ENCODE data around the gene MT1H.
"Not testable (repeated sequence)": the region's sequence is repeated elsewhere in the genome, so short reads cannot be mapped to it uniquely, and the experiment has no call there.

MT1H gene

DNA sequence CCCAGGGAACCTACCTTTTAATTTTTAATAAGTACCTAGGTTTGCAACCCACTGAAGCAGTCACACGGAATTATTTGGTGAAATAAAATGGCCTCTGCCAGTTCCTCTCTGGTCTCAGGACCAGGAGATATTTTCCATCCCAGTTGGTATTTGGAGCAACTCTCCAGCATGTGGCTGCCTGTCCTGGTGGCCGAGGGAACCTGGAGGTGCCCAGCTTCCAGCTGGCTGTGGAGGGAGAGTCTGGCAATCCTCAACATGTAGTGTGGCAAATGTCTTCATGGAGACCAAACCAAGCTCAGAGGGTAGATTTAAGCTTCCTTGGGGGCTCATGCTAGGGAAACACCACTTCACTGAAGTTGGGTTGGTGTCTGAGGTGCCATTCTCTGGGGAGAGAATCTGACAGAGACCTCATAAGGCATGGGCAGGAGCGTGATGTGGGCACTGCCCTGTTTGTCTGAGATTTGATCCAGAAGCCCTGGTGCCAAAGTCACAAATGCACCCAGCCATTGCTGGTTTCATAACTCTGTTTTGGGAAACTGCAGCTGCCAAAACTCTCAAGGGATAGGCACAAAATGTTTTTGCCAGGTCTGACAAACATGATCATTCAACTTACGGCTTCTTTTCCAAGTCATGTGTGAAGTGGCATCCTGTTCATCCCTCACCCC, 15.4 kb downstream of the MT1H start:
- DNase-seq = no peak

DNA sequence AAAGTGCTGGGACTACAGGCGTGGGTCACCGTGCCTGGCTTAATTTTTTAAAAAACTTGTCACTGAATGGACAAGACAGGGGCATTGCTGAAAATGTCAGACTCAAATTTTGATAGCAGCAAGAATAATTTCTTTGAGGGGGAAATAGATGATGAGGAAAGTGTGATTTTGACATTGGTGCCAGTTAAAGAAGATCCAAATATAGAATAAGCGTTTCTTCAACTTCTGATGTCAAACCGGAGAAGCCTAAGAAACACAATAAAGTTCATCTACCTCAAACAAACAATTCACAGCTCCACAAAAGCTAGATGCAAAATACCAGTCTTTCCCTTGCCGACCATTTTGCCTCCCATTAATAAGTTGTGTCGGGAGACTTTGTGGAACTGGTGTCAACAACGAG, 17.1 kb downstream of the MT1H start:
- no peak for DNase-seq

DNA sequence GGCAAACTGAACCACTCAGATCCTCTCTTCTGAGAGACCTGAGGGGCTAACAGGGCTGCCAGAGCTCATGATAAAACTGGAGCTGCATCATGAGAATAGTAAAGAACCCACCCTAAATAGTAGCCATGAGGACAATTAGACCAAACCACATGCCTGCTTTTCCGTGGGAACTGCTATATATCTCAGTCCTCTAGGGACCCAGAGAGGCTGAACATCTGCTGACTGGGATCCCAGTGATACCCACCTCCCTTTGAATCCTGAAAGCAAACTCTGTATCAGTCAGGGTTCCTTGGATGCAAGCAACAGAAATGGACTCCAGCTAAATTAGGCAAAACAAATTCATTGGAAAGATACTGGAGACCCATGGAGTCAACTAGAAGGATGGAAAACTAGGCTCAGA, 19.1 kb downstream of the MT1H start:
- DNase-seq = no peak

DNA sequence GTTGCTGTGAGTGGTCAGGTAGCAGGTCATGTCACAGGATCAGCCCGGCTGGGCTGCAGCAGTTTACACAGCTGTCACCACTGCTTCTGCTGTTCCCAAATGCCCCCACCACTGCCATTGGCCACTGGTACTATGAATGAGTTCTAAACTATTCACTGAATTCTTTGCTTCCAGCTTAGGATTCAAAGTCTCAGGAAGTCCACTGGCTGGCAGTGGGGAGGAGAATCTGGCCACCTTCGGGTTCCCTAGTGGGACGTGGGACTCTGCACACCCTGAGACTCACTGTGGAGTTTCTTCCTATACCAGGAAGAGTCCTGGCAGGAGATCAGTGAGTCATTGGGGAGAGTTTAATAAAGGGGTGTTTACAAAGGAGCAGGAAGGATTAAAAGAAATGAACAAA, 19.6 kb downstream of the MT1H start:
- DNase-seq = no peak

DNA sequence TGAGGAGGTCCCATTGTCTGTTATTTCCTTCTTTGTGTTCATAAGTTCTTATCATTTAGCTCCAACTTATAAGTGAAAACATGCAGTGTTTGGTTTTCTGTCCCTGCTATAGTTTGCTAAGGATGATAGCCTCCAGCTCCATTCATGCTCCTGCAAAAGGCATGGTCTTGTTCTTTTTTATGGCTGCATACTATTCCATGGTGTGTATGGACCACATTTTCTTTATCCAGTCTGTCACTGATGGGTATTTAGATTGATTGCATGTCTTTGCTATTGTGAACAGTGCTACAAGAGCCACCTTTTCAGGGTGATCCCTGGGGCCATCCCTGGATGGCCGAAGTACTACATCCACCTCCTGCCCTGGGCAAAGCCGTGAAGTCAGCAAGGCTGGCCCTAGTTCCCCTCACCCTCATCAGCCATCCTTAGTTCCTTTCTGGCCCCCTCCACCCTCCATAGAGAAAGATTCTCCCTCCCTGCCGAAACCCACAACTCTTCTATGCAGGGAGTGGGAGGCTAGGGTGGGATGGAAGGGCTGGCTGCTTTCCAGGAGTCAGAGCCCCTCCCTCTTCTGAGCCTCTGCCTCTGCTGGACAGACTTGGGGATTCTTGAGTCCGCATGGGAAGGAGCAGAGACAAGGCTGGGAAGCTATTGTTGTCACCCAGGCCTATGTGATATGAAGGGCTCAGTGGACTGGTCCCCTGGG, 21.0 kb downstream of the MT1H start:
- no peak for DNase-seq

DNA sequence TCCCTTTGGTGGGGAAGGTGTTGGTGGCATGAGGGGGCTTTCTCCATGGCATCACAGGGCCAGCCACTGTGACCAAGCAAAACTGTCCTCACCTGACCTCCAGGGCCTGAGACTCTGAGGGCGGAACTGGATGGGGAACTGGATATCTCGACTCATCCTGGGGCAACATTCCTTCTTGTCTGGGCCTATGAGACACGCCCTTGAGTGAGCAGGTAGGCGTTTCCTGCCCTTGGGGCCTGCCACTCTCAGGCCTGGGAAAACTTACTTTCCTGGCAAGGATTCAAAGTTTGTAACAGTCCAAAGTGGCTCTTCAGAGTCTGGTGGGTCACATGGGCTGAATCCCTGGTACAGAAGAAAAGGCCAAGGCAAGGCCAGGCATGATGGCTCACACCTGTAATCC, 22.3 kb downstream of the MT1H start:
- DNase-seq = no peak

DNA sequence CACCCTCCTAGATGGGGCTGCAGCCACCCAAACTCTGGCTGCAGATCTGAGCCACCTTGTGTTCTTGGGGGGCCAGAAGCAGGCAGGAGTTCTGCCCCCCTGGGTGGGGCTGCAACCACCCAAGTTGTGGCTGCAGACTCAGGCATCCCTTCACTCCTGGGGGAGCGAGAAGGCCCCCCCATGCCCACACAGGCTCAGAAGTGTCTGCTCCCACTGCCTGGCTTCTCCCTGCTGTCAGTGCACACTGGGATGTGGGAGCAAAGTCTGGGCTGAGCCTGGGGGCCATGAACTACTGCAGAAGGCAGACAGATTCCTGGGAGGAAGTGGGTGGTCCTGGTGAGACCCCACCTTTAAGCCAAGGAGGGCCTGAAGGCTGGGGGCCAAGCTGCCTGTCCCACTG, 25.6 kb downstream of the MT1H start:
- no peak for DNase-seq

DNA sequence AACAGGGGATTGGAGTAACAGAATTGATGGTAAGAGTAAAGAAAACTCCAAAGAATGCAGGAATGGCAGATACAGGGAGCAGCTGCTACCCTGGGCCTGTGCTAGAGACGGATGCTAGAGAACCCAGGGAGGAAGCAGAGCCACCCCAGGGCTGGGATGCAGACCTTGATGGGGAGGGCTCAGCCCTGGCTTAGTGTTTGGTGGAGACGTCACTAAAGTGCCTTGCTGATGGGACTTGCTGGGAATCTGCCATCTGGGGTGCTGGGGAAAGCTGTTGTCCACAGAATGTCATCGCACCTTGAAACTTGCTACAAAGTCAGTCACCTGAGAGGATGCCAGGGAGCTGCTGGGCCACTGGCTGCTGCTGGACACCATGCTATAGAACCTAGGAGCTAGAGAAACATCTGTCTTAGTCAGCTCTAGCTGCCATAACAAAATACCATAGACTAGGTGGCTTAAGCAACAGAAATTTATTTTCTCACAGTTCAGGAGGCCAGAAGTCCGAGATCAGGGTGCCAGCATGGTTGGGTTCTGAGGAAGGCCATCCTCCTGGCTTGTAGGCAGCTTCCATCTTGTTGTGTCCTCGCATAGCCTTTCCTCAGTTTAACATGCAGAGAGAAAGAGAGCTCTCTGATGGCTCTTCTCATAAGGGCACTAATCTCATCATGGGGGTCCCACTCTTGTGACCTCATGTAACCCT, 28.0 kb downstream of the MT1H start:
- no peak for DNase-seq

DNA sequence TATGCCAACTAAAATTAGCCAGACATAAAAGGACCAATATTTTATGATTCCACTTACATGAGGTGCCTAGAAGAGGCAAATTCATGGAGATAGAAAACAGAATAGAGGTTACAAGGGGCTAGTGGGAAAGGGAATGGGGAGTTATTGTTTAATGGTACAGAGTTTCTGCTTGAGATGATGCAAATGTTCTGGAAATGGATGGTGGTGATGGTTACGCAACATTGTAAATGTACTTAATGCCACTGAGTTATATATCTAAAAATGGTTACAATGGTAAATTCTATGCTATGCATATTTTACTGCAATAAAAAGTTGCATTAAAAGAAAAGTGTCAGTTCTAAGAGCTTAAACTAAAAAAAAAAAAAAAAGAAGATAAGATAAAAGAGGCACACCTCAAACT, 30.6 kb downstream of the MT1H start:
- DNase-seq = no peak

DNA sequence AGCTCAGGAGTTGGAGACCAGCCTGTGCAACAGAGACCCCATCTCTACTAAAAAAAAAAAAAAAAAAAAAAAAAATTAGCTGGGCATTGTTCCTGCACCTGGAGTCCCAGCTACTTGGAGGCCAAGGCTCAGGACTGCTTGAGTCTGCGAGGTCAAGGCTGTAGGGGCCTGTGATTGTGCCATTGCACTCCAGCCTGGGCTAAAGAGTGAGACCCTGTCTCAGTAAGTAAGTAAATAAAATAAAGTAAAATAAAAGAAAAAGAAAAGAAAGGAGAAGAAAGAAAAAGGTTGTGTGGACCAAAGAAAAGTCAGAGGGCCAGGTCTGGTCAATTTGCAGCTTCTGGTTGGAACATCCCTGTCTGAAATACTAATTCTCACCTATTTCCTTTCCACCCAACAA, 31.0 kb downstream of the MT1H start:
- DNase-seq = no peak

DNA sequence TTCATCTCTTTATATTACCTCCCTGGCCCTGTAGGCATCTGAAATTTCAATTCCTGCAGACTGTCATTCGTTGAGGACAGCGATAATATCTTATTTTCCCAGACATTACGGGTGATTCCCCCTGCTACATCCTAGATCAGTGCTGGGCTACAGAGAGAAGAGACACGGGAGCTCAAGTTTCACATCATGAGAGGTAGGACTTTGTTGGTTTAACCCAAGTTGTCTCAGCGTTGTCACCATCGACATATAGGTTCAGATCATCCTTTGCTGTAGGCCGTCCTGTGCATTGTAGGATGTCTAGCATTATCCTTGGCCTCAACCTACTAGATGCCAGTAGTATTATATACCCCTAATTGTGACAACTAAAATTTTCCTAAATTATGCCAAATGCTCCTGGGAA, 31.9 kb downstream of the MT1H start:
- no peak for DNase-seq

DNA sequence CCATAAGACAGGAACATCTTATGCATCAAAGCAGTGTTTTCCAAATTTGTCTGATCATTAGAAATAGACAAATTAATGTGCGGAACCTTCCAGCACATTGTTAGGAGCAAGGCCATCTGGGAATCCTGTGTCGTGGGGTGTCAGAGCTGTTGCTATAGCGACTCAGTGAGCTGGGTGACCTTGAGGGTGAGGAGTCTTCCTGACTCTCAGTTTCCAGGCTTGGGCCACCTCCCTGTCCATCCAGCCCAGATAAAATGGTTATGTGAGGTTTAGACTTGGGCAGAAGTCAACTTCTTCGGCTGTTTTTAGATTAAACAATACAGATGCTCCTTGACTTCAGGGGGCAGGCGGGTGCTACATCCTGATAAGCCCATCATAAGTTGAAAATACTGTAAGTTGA, 33.2 kb downstream of the MT1H start:
- no peak for DNase-seq

DNA sequence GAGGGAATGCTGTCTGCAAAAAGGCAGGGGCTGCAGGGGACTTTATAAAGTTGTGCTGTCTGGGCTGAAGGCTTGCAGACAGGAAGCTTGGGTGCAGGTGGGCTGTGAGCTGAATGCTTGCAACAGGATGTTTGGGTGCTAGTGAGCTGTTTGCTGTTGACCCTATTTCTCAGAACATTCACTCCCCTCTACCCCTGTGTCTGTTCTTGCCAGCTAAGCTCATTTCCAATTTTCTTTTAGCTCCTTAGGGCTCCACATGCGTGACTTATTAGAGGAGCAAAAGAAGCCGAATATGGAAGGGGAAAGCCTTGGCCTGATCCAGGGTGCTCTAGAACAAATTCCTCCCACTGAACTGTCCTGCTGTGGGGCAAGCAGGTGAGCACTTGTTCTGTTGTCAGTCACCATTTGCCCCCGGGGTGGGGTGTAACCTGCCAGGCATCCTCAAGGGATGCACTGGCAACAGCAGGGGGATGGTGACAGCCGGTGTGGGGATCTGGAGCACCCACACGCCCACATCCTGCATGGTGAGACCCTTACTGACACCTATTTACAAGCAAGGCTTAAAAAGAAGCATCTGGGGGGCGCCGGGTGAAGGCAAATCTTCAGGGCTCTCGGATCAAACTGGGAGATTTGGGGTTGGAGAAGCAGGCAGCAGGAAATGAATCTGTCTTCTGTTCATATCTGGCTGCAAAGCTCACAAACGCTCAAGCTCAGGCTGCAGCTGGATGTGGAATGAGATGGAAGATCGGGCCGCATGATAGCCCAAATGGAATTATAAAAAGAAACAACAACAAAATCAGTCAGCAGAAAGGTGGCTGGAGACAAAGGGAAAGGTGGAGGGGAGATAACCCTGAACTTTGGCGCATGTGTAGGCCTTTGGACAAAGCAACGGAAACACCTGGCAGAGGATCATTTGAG, 39.2 kb downstream of the MT1H start:
- DNase-seq = no peak

DNA sequence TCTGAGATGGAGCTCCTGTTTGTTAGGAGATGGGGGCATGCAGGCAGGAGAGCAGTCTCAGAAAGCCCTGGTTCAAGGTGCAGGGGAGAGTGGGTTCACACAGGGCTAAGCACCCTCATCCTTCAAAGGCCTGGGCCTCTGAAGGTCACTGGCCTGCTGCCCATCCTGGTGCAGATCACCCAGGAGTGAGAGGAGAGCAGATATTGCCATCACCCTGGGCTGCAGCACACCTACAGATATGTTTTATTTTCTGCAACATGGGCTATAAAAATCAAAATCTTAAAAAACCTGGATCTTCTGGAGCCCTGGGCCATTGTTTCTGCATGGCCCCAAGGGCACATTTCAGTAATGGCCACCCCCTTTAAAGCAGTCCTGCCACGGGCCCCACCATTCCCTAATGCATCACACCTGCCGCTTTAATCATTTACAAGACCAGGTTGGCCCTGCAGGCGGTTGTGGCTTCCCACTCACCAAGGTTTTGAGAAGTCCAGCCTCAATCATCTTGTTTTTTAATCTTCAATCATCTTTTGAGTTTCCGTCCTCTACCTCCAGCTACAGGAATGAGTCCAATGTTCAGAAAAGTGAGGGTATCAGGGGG, 39.9 kb downstream of the MT1H start:
- DNase-seq = no peak

DNA sequence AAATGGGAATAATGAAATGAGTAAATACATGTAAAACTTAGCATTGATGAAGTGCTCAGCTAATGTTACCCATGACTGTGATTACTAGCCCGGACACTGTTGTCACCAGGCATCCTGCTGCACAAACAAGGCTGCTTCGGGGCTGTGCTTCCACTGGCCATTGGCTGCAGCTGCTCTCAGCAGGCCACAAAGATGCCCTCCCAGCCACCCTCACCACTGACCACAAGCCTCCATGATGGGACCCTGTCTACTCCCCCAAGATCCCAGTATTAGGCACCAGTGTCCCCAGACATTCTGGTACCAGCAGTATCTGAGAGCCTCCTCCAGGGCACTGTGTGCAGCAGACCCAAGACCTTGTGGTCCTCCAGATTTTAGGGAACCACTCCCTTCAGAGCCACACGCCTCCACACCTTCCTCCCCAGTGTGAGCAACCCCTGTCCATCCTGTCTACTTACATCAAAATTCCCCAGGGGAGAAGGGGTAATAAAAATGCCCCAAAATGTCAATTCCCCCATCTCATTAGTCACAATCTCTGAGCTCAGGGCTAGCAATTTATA, 40.6 kb downstream of the MT1H start:
- no peak for DNase-seq

DNA sequence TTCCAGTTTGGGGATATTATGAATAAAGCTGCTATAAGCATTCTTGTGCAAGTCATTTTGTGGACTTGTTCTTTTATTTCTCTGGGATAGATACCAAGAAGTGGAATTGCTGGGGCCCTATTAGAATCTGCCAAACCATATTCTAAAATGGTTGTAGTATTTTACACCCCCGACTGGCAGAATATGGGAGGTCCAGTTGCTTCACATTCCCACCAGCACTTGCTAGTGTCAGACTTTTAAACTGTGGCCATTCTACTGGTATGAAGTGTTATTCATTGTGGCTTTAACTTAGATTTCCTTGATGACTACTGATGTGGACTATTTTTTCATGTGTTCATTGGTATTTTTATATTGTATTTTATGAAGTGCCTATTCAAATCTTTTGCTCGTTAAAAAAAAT, 42.2 kb downstream of the MT1H start:
- DNase-seq = no peak

DNA sequence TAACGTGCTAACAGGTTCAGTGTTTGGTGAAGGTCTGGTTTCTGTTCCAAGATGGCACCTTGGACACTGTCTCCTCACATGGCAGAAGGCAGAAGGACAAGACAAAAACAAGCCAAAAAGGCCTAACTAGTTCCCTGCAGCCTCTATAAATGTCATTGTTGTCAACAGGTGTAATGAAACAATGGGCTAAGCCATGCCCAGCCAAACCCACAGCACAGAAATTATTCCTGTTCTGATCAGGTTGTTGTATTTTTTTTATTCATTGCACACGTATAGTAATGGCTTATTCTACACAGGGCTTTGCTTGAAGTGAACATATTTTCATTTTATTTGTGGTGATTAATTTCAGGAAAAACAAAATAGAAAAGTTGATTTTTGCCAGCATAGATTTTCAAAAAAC, 44.2 kb downstream of the MT1H start:
- no peak for DNase-seq

DNA sequence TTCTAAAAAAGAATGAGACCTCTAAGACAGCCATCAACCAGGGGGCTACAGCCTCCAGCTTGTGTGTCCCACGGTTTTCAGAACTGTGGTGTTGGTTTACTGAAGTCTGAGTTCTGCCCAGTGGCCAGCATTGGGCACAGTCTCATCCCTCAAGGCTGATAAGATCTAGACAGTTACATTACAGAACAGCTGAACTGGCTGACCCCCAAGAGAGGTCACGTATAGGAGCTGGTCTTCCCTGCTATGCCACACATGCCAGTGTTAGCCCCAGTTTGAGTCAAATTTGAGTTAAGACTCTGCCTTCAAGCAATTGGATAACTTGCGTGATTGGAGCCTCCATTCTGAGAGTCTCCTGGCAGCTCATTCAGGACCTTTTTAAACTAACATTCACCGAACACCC, 45.5 kb downstream of the MT1H start:
- no peak for DNase-seq

DNA sequence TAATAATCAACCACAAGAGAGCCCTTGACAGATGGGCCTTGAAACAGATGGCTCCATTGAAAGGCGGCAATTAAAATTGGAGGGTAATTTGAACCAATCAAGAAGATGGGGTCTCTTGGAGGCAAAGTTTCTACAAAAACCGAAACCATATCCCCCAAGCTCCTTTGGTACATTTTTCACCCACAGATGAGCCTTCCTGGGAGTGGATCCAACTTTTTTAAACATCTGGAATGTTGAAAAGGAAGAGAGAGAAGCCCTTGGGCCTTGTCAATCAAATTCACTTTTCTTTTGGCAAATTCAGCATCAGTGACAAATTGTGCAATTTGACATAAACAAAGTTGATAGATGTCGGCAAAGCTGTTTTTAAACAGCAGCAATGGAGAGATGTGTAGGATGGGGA, 47.1 kb downstream of the MT1H start:
- DNase-seq = no peak

DNA sequence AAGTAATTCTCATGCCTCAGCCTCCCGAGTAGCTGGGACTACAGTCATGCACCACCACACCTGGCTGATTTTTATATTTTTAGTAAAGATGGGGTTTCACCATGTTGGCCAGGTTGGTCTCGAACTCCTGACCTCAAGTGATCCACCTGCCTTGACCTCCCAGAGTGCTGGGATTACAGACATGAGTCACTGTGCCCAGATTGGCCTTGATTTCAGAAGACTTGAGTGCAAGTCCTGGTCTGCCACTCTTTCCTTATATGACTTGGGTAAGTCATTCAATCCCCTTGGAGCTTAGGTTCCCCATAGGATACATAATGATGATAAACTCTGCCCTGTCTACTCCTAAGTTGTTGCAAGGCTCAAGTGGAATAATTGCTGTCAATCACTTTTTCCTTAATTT, 47.9 kb downstream of the MT1H start:
- DNase-seq = not testable (repeated sequence)
